Measurements from ENCODE around the gene SAMD4B. TPM values are rescaled to one million over a fixed set of nuclear protein-coding genes. Genes with fewer than 3 reads are reported as not detected.

SAMD4B gene
- total RNA-seq, 2 experiments from 2014 or later: 40.2 to 45.6 TPM

DNA sequence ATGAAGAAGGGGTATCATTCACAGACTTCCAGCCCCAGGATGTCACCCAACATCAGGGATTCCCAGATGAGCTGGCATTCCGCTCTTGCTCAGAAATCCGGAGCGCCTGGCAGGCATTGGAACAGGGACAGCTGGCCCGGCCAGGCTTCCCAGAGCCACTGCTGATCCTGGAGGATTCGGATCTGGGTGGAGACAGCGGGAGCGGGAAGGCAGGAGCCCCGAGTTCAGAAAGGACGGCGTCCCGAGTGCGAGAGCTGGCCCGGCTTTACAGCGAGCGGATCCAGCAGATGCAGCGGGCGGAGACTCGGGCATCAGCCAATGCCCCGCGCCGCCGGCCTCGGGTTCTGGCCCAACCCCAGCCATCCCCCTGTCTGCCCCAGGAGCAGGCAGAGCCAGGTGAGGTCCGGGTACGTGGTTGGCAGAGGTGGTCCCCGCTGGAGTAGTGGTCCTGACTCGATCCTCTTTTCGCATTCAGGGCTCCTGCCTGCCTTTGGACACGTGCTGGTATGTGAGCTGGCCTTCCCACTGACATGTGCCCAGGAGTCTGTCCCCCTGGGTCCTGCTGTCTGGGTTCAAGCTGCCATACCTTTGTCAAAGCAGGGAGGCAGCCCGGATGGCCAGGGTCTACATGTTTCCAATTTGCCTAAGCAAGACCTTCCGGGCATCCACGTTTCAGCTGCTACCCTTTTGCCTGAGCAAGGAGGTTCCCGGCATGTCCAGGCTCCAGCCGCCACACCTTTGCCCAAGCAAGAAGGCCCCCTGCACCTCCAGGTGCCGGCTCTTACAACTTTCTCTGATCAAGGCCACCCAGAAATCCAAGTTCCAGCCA, 81.3 kb downstream of the SAMD4B start:
- H3K27me3 Mint-ChIP-seq: no peaks in the 10 kb centered on the region

DNA sequence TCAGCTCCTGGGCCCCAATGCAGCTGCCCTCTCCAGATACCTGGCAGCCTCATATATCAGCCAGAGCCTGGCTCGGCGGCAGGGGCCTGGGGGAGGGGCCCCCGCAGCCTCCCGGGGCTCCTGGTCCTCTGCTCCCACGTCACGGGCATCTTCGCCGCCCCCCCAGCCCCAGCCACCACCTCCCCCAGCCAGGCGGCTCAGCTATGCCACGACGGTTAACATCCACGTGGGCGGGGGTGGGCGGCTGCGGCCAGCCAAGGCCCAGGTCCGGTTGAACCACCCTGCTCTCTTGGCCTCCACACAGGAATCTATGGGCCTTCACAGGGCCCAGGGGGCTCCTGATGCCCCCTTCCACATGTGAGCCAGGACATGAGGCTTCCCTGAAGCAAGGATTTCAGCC, 82.7 kb downstream of the SAMD4B start:
- Mint-ChIP-seq H3K4me3 (no peak overlapping the region), H3K27me3 (no peaks in the 10 kb centered on the region), H3K27ac (no peak overlapping the region), H3K36me3 (ENCODE audit: low read depth) (peaks cover 12% of the 10 kb centered on the region), H3K4me1 (no peaks in the 10 kb centered on the region), H3K9me3 (no peaks in the 10 kb centered on the region)
- ChIA-PET CTCF (interaction anchor here (0.6 to 2.3 kb wide), 4 partner anchors 13 to 134 kb away, joined by 4 to 9 read pairs (median 5); partner anchors contain the start of gene PLEKHG2), POLR2A (no interaction called here)
- no peak for DNase-seq

More for the DNA sequence above, 81.3 kb downstream of the SAMD4B start:
- no peaks in the 10 kb centered on the region for H3K4me1 Mint-ChIP-seq
- ChIA-PET CTCF (interaction anchor here (0.6 to 2.3 kb wide), 4 partner anchors 11 to 26 kb away, joined by 3 to 9 read pairs (median 4); partner anchors contain the start of genes PLEKHG2 and RPS16), POLR2A (interaction anchor here (0.8 kb wide), 1 partner anchor 12 kb away, joined by 3 read pairs; the partner anchor contains the start of gene RPS16)
- H3K27ac Mint-ChIP-seq: no peak overlapping the region
- H3K4me3 Mint-ChIP-seq: no peak overlapping the region
- DNase-seq: no peak
- H3K36me3 Mint-ChIP-seq (ENCODE audit: low read depth): peaks cover 19% of the 10 kb centered on the region
- no peaks in the 10 kb centered on the region for H3K9me3 Mint-ChIP-seq

DNA sequence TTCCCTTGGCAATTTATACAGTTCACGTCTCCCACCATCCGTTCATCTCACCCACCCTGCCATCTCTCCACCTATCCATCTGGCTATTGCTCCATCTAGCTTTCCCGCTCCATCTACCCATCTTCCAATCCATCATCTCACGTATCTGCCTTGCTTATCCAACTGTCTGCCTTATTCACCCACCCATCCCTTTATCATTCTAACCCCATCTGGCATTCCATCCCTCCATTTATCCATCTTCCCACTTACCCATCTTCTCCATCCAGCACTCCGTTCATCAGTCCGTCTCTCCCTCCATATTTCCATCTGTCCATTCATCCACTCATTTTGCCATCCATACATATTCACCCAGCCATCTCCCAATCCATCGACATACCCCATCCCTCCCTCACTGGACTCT, 83.5 kb downstream of the SAMD4B start:
- CTCF ChIA-PET: interaction anchor here (0.6 to 1.4 kb wide), 2 partner anchors 14 to 135 kb away, joined by 4 to 6 read pairs; partner anchors contain the start of gene PLEKHG2
- Mint-ChIP-seq H3K27ac (no peak overlapping the region), H3K9me3 (no peaks in the 10 kb centered on the region), H3K4me1 (peaks cover 5% of the 10 kb centered on the region), H3K4me3 (no peak overlapping the region), H3K27me3 (no peaks in the 10 kb centered on the region), H3K36me3 (ENCODE audit: low read depth) (peaks cover 12% of the 10 kb centered on the region)
- DNase-seq: no peak
- POLR2A ChIA-PET: no interaction called here

DNA sequence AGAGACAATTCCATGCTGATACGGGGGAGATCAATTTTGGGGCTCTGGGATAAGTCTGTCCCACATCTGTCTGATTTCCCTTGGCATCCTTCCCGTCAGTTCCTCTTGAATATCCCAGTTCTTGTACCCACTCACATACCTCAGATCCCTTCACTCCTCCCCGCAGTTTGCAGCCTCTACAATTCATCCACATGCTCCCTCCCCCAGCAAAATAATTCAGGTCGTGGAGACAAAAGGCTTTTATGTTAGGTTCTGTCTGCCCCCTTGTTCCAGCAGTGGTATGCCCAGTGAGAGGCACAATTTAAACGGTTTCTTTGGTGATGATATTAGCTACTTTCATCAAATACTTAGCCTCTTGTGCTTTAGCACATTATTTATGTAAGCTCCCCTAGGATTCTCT, 83.9 kb downstream of the SAMD4B start:
- Mint-ChIP-seq H3K4me3 (no peak overlapping the region), H3K27ac (peak overlapping the region; percentile 14)
- POLR2A ChIA-PET: no interaction called here

DNA sequence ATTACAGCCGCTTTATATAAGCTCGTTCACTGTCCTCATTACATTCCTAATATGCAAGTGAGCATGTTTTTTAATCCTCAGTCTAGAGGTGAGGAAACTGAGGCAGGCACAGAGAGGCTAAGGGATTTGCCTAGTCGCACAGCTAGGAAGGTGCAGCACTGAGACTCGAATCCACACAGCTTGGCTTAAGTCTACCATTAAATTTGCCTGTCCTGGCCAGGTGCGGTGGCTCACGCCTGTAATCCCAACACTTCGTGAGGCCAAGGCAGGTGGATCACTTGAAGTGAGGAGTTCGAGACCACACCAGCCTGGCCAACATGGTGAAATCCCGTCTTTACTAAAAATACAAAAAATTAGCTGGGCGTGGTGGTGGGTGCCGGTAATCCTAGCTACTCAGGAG, 85.5 kb downstream of the SAMD4B start:
- no peak for DNase-seq
- Mint-ChIP-seq H3K27me3 (no peaks in the 10 kb centered on the region), H3K4me3 (no peak overlapping the region), H3K27ac (no peak overlapping the region), H3K36me3 (ENCODE audit: low read depth) (peaks cover 16% of the 10 kb centered on the region), H3K4me1 (peaks cover 15% of the 10 kb centered on the region), H3K9me3 (no peaks in the 10 kb centered on the region)
- ChIA-PET CTCF (interaction anchor here (2.3 kb wide), 1 partner anchor 30 kb away, joined by 5 read pairs; no protein-coding TSS in a partner anchor), POLR2A (interaction anchor here (0.9 kb wide), 1 partner anchor 8 kb away, joined by 3 read pairs; the partner anchor contains the start of gene RPS16)

More for the DNA sequence above, 83.9 kb downstream of the SAMD4B start:
- H3K36me3 Mint-ChIP-seq (ENCODE audit: low read depth): peaks cover 13% of the 10 kb centered on the region
- H3K9me3 Mint-ChIP-seq: no peaks in the 10 kb centered on the region
- peaks cover 9% of the 10 kb centered on the region for H3K4me1 Mint-ChIP-seq
- H3K27me3 Mint-ChIP-seq: no peaks in the 10 kb centered on the region
- CTCF ChIA-PET: interaction anchor here (1.4 kb wide), 1 partner anchor 14 kb away, joined by 6 read pairs; the partner anchor contains the start of gene PLEKHG2
- DNase-seq: no peak

DNA sequence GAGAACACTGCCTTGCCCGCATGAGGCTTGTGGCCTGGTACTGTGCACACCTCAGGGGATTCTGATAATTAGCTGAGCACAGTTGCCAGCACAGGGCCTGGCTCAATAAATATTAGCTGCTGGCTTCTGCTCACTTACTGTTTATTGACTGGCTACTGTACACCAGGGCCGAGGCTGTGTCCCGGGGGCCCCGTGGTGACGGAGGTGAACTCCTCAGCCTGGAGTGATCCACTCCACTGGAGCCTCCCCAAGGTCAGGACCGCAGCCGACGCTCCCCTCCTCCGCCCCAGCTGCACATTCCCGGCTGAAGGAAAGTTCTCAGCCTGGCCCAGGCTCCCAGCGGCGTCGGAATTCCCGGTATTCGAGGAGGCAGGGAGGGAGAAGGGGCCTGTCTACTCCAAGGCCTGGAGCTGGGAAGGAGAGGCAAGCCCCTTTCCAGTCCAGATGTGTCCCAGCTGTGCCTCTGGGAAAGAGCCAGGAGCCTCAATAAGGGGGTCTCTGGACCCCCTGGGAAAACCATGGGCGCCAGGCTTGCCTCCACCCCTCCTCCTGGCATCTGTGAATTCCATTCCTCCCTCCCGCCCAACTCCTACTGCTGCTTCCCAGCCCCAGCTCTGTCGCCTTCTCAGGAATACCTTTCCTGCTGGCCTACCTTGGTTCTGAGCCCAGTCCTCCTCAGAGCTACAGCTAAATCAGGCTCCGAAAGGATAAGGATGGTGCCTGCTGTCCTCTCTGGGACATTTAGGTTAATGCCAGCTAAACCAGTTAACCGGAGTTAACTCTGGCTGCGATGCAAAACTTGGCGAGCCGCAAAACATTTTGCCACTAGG, 86.3 kb downstream of the SAMD4B start:
- Mint-ChIP-seq H3K9me3 (no peaks in the 10 kb centered on the region), H3K4me1 (peaks cover 23% of the 10 kb centered on the region), H3K27me3 (no peaks in the 10 kb centered on the region), H3K27ac (no peak overlapping the region), H3K36me3 (ENCODE audit: low read depth) (peaks cover 21% of the 10 kb centered on the region), H3K4me3 (no peak overlapping the region)
- POLR2A ChIA-PET: interaction anchor here (0.6 to 0.9 kb wide), 3 partner anchors 7 to 41 kb away, joined by 3 to 5 read pairs (median 3); partner anchors contain the start of genes RPS16 and SUPT5H
- CTCF ChIA-PET: interaction anchor here (1.2 to 2.4 kb wide), 3 partner anchors 10 to 30 kb away, joined by 5 to 16 read pairs (median 7); partner anchors contain the start of gene PLEKHG2
- DNase-seq: no peak

DNA sequence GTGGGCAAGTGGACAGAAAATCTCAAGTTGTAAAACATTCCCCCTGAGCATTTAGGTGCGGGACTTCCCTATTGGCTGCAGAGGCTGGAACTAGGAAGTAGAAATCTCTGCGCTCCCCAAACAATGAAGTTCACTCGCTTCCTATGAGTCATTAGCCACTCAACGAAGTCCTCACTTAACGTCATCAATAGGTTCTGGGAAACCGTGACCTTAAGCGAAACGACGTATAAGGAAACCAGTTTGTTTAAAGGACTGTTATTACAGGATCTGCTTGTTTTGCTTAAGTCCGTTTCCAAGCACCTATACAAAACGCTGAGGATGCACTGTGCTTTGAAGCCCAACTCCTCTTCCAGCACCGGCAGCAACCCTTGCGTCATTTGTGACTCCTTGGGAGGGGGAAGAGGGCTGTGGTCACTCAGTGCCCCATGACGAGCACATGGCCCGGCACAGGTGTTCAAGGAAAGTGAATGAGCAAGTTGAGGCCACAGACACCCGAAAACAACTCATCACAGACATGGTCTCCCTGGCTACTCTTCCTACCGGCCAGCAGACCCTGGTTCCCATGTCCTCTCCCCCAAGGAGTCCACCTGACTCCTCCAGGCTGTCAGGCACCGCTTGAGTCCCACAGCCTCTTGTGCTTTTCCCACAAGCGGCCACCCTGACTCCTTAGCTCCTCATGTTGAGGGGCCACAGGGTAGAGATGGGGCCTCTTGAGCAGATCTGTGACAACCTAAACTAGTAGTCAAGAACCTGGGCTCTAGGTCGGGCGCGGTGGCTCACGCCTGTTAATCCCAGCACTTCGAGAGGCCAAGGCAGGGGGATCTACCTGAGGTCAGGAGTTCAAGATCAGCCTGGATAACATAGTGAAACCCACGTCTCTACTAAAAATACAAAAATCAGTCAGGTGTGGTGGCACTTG, 88.7 kb downstream of the SAMD4B start:
- peak overlapping the region; percentile 80 for H3K27ac Mint-ChIP-seq
- POLR2A ChIA-PET: no interaction called here
- H3K36me3 Mint-ChIP-seq (ENCODE audit: low read depth): peaks cover 31% of the 10 kb centered on the region
- H3K27me3 Mint-ChIP-seq: no peaks in the 10 kb centered on the region
- H3K4me3 Mint-ChIP-seq: peak overlapping the region; percentile 34
- CTCF ChIA-PET: interaction anchor here (0.6 to 2.4 kb wide), 3 partner anchors 12 to 861 kb away, joined by 3 to 16 read pairs (median 4); no protein-coding TSS in a partner anchor
- H3K9me3 Mint-ChIP-seq: no peaks in the 10 kb centered on the region
- peaks cover 41% of the 10 kb centered on the region for H3K4me1 Mint-ChIP-seq
- DNase-seq: peak; percentile 56

DNA sequence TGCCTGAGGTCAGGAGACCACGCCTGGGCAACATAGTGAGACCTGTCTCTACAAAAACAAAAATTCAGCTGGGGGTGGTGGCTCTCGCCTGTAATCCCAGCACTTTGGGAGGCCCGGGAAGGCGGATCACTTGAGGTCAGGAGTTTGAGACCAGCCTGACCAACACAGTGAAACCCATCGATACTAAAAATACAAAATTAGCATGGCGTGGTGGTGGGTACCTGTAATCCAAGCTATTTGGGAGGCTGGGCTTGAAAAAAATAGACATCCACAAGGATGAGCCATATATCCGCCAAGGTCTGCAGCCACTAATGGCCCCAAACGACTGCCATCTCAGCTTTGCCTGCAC, 90.4 kb downstream of the SAMD4B start:
- ChIA-PET POLR2A (no interaction called here), CTCF (interaction anchor here (1.6 to 2.9 kb wide), 2 partner anchors 21 to 35 kb away, joined by 6 to 16 read pairs; partner anchors contain the start of gene PLEKHG2)
- Mint-ChIP-seq H3K27ac (no peak overlapping the region), H3K36me3 (ENCODE audit: low read depth) (peaks cover 31% of the 10 kb centered on the region), H3K27me3 (peaks cover 3% of the 10 kb centered on the region), H3K4me1 (peaks cover 51% of the 10 kb centered on the region), H3K4me3 (no peak overlapping the region), H3K9me3 (no peaks in the 10 kb centered on the region)
- no peak for DNase-seq

DNA sequence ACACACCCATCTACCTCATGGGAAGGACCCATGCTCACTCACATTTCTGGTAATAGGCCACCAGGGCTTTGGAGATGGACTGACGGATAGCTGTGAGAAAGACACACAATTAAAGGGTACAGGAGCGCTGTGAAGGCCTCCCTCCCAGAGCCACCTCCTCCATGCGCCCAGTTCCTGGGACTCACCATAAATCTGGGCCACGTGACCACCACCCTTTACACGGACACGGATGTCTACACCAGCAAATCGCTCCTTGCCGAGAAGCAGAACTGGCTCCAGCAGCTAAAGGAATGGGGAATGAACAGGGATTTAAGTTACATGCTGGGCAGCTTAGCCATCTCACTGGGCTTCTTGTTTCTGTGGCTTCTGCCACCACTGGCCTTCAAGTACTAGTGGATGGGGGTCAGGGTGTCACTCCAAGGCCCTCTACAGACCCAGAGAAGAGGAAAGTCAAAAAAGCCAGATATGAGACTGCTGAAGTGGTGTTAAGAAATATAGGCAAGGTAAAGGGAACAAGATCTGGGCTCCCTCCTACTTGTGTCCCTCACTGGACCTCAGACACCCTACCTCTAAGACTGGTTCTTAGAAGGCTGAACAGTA, 91.4 kb downstream of the SAMD4B start:
- Mint-ChIP-seq H3K27ac (no peak overlapping the region), H3K27me3 (peaks cover 3% of the 10 kb centered on the region), H3K36me3 (ENCODE audit: low read depth) (peaks cover 31% of the 10 kb centered on the region), H3K4me3 (peak overlapping the region; percentile 98), H3K9me3 (no peaks in the 10 kb centered on the region), H3K4me1 (peaks cover 51% of the 10 kb centered on the region)
- CTCF ChIA-PET: interaction anchor here (0.8 to 2.9 kb wide), 2 partner anchors 22 to 36 kb away, joined by 3 to 16 read pairs; no protein-coding TSS in a partner anchor
- no peak for DNase-seq
- POLR2A ChIA-PET: no interaction called here

DNA sequence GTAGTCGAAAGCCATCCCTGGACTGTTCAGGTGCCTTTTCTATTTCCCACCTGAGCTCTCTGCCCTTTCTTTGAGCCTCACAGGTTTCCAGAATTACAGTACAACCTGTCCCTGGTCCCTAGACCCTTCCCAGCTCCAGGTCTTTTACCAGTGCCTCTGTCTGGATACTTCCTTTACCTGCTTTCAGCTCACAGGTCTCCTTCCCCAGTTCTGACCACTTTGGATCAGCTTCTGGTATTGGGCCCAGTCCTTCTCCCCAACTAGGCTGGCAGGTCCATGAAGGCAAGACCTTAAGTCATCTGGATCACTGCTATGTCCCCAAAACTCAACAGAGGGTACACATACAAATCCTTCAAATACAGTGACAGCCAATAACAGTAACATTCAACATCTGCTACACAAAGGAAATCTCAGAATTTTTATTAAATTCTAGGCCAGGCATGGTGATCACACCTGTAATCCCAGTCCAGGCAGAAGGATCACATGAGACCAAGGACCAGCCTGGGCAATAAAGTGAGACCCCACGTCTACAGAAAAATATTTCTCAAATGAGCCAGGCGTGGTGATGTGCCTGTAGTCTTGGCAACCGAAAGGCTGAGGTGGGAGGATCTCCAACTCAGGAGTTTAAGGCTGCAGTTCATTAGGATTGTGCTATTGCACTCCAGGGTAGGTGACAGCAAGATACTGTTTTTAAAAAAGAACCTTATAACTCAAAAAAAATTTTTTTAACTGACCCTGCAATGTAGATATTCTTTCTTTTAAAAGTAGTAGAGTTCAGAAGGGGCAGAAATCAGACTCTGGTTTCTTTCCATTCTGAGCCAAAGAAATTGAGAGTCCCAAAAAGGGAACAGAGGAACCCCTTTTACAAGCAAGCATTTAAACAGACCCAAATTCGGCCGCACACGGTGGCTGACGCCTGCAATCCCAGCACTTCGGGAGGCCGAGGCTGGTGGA, 92.2 kb downstream of the SAMD4B start:
- POLR2A ChIA-PET: interaction anchor here (1.4 kb wide), 1 partner anchor 105 kb away, joined by 4 read pairs; no protein-coding TSS in a partner anchor
- CTCF ChIA-PET: interaction anchor here (0.8 to 2.9 kb wide), 5 partner anchors 22 to 92 kb away, joined by 3 to 16 read pairs (median 5); partner anchors contain the start of genes PLEKHG2 and SAMD4B
- Mint-ChIP-seq H3K27ac (peak overlapping the region; percentile 97), H3K36me3 (ENCODE audit: low read depth) (peaks cover 31% of the 10 kb centered on the region), H3K9me3 (no peaks in the 10 kb centered on the region), H3K4me1 (peaks cover 51% of the 10 kb centered on the region), H3K4me3 (peak overlapping the region; percentile 98), H3K27me3 (peaks cover 3% of the 10 kb centered on the region)
- no peak for DNase-seq

All from activated CD4-positive, alpha-beta T cell treated with anti-CD3 and anti-CD28 coated beads, Interleukin-2, amount 10 ng/mL, durations not matched to agents 7 days and 5 days (primary cell).